ENCODE measurements around the gene MTAP. TPM values are rescaled to one million over a fixed set of nuclear protein-coding genes. Genes with fewer than 3 reads are reported as not detected.

The MTAP gene
- total and polyA plus RNA-seq, 2 donors: 15.2 to 35.3 TPM

GRCh38 chr9:21967169-21967568 lies 164.7 kb downstream of the MTAP start:
- Histone ChIP-seq H3K4me1 (ENCODE audit: insufficient read depth) (no peaks in the 10 kb centered on the region), H3K27ac (ENCODE audit: low read depth) (no peak overlapping the region), H3K4me3 (ENCODE audit: low read depth, low read length) (no peak overlapping the region), H3K36me3 (ENCODE audit: insufficient read depth) (no peaks in the 10 kb centered on the region)
- WGBS: 10% methylated on average over 19 of the region's 19 CpGs
- DNase-seq (ENCODE audit: extremely low spot score): no peak

GRCh38 chr9:21967702-21968101 lies 165.3 kb downstream of the MTAP start:
- no peak overlapping the region for H3K4me3 ChIP-seq (ENCODE audit: low read depth, low read length)
- 26% methylated on average over 10 of the region's 10 CpGs for WGBS
- H3K27ac ChIP-seq (ENCODE audit: low read depth): no peak overlapping the region
- no peak for DNase-seq (ENCODE audit: extremely low spot score)
- no peaks in the 10 kb centered on the region for H3K36me3 ChIP-seq (ENCODE audit: insufficient read depth)
- H3K4me1 ChIP-seq (ENCODE audit: insufficient read depth): no peaks in the 10 kb centered on the region

- WGBS: 6% methylated on average over 41 of the region's 41 CpGs
- no peaks in the 10 kb centered on the region for H3K36me3 ChIP-seq (ENCODE audit: insufficient read depth)
- H3K27ac ChIP-seq (ENCODE audit: low read depth): no peak overlapping the region
- DNase-seq (ENCODE audit: extremely low spot score): no peak
- H3K4me1 ChIP-seq (ENCODE audit: insufficient read depth): no peaks in the 10 kb centered on the region
- H3K4me3 ChIP-seq (ENCODE audit: low read depth, low read length): no peak overlapping the region
Measured at GRCh38 chr9:21968331-21969010, 166.0 kb downstream of the MTAP start.

GRCh38 chr9:21969011-21969940 lies 166.8 kb downstream of the MTAP start:
- Histone ChIP-seq H3K4me3 (ENCODE audit: low read depth, low read length) (no peak overlapping the region), H3K4me1 (ENCODE audit: insufficient read depth) (no peaks in the 10 kb centered on the region), H3K27ac (ENCODE audit: low read depth) (no peak overlapping the region), H3K36me3 (ENCODE audit: insufficient read depth) (no peaks in the 10 kb centered on the region)
- WGBS: 8% methylated on average over 28 of the region's 28 CpGs
- no peak for DNase-seq (ENCODE audit: extremely low spot score)

- Histone ChIP-seq H3K36me3 (ENCODE audit: insufficient read depth) (no peaks in the 10 kb centered on the region), H3K27ac (ENCODE audit: low read depth) (no peak overlapping the region), H3K4me3 (ENCODE audit: low read depth, low read length) (no peak overlapping the region), H3K4me1 (ENCODE audit: insufficient read depth) (peaks cover 5% of the 10 kb centered on the region)
- no peak for DNase-seq (ENCODE audit: extremely low spot score)
- WGBS: 13% methylated on average over 24 of the region's 24 CpGs
Measured at GRCh38 chr9:21969951-21970799, 167.7 kb downstream of the MTAP start.

GRCh38 chr9:21970800-21971640 lies 168.6 kb downstream of the MTAP start:
- WGBS: 5% methylated on average over 45 of the region's 45 CpGs
- peaks cover 6% of the 10 kb centered on the region for H3K4me1 ChIP-seq (ENCODE audit: insufficient read depth)
- H3K27ac ChIP-seq (ENCODE audit: low read depth): no peak overlapping the region
- H3K4me3 ChIP-seq (ENCODE audit: low read depth, low read length): no peak overlapping the region
- no peak for DNase-seq (ENCODE audit: extremely low spot score)
- H3K36me3 ChIP-seq (ENCODE audit: insufficient read depth): no peaks in the 10 kb centered on the region

- no peak for DNase-seq (ENCODE audit: extremely low spot score)
- Histone ChIP-seq H3K27ac (ENCODE audit: low read depth) (no peak overlapping the region), H3K4me1 (ENCODE audit: insufficient read depth) (peaks cover 6% of the 10 kb centered on the region), H3K4me3 (ENCODE audit: low read depth, low read length) (no peak overlapping the region), H3K36me3 (ENCODE audit: insufficient read depth) (no peaks in the 10 kb centered on the region)
Measured at GRCh38 chr9:21972361-21972760, 169.9 kb downstream of the MTAP start.

- WGBS: 3% methylated on average over 21 of the region's 21 CpGs
- Histone ChIP-seq H3K4me3 (ENCODE audit: low read depth, low read length) (peak overlapping the region; percentile 40), H3K36me3 (ENCODE audit: insufficient read depth) (no peaks in the 10 kb centered on the region), H3K27ac (ENCODE audit: low read depth) (no peak overlapping the region), H3K4me1 (ENCODE audit: insufficient read depth) (peaks cover 6% of the 10 kb centered on the region)
- DNase-seq (ENCODE audit: extremely low spot score): no peak
Measured at GRCh38 chr9:21974343-21974721, 171.9 kb downstream of the MTAP start.

- no peaks in the 10 kb centered on the region for H3K36me3 ChIP-seq (ENCODE audit: insufficient read depth)
- DNase-seq (ENCODE audit: extremely low spot score): no peak
- H3K27ac ChIP-seq (ENCODE audit: low read depth): no peak overlapping the region
- peaks cover 6% of the 10 kb centered on the region for H3K4me1 ChIP-seq (ENCODE audit: insufficient read depth)
- H3K4me3 ChIP-seq (ENCODE audit: low read depth, low read length): peak overlapping the region; percentile 40
- 1% methylated on average over 51 of the region's 51 CpGs for WGBS
Measured at GRCh38 chr9:21974722-21975409, 172.4 kb downstream of the MTAP start.

- no peak overlapping the region for H3K4me3 ChIP-seq (ENCODE audit: low read depth, low read length)
- WGBS: 19% methylated on average over 19 of the region's 19 CpGs
- no peaks in the 10 kb centered on the region for H3K36me3 ChIP-seq (ENCODE audit: insufficient read depth)
- no peak overlapping the region for H3K27ac ChIP-seq (ENCODE audit: low read depth)
- no peak for DNase-seq (ENCODE audit: extremely low spot score)
- peaks cover 6% of the 10 kb centered on the region for H3K4me1 ChIP-seq (ENCODE audit: insufficient read depth)
Measured at GRCh38 chr9:21976334-21976875, 174.0 kb downstream of the MTAP start.

- 50% methylated on average over 1 of the region's 1 CpG for WGBS
Measured at GRCh38 chr9:21982391-21982790, 180.0 kb downstream of the MTAP start.

GRCh38 chr9:21982861-21983560 lies 180.6 kb downstream of the MTAP start:
- no peak overlapping the region for H3K4me3 ChIP-seq (ENCODE audit: low read depth, low read length)
- 55% methylated on average over 1 of the region's 1 CpG for WGBS
- H3K36me3 ChIP-seq (ENCODE audit: insufficient read depth): no peaks in the 10 kb centered on the region
- no peak overlapping the region for H3K27ac ChIP-seq (ENCODE audit: low read depth)
- no peak for DNase-seq (ENCODE audit: extremely low spot score)
- no peaks in the 10 kb centered on the region for H3K4me1 ChIP-seq (ENCODE audit: insufficient read depth)

More at GRCh38 chr9:21982391-21982790, 180.0 kb downstream of the MTAP start:
- Histone ChIP-seq H3K4me3 (ENCODE audit: low read depth, low read length) (no peak overlapping the region), H3K36me3 (ENCODE audit: insufficient read depth) (no peaks in the 10 kb centered on the region), H3K4me1 (ENCODE audit: insufficient read depth) (no peaks in the 10 kb centered on the region), H3K27ac (ENCODE audit: low read depth) (no peak overlapping the region)
- DNase-seq (ENCODE audit: extremely low spot score): no peak

Data from urinary bladder (tissue), 4 donors.